Activated T-cell treated with anti-CD3 and anti-CD28 coated beads for 48 hours (primary cell): ENCODE measurements around the gene ADCY1.
"Not testable (repeated sequence)": the region's sequence is repeated elsewhere in the genome, so short reads cannot be mapped to it uniquely, and the experiment has no call there.

ENCODE experiments used
- DNase-seq: peaks from one replicate; pipeline ENCODE4 v3.0.0-alpha.2; 2020; ENCODE audit warnings: low read depth

ADCY1 gene

DNA sequence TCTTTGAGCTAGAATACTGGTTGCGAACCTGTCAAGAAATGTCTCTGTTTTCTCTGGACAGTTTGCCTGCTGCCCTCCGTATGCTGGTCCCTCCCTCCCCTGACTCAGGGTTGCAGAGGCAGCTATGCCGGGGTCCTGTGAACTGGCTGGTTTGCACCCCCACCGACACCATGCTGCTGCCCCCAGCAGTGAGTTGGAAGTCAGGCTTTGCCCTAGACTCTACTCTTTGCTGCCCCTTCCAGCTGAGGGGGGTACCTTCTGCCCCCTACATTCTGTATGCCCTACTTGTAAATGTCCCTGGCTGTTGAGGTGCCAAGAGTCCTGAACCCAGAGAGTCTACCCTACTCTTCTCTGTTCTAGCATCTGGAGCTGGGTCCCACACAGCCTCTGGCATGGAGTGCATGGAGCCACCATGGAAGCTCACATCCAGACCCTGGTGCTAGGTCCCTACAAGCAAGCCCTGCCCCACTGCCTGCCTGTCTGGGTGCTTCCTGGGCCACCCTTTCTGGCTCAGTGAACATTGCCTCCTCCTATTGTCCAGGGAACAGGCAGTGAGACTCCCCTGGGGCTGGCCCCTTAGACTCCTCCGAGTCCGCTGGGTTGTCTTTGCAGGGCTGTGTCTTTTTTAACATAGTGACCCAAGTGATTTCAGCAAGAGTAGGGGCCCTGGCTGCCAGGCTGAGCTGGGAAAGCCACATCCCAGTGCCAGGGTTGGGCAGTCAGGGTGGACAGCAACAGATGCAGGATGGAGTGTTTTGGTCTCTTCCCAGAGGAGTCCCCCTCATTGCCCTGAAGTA, 138.9 kb downstream of the ADCY1 start:
- no peak for DNase-seq

DNA sequence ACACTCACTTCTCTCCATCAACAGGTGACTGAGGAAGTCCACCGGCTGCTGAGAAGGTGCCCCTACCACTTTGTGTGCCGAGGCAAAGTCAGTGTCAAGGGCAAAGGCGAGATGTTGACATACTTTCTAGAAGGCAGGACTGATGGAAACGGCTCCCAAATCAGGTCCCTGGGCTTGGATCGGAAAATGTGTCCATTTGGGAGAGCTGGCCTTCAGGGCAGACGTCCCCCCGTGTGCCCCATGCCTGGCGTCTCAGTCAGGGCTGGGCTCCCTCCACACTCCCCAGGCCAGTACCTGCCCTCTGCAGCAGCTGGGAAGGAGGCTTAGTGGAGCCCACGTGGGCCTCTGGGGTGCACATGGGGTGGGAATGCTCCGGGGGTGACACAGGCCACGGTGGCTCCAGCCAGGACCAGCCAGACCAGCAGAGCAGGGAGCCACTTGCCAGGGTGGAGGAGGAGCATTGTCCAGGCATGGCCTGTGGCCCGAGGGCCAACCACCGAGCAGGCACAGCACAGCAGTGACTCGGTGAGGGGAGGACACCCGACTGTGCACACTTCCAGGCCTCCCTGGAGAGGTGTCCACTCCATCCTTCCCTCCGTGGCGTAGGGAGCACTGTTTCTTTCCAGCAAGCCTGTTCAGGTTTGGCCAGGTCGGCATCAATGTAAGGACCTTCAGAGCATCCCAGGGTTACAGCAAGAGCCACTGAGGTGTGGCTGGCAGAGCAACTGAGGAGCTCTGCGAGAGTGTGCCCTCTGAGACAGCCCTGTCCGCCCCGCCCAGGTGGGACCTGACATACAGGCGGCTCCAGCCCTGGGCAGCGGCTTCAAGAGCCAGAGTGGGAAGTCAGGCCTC, 139.7 kb downstream of the ADCY1 start:
- DNase-seq, result no peak

GRCh38 chr7:45714521-45714820, 140.3 kb downstream of the ADCY1 start:
- DNase-seq, result no peak

DNA sequence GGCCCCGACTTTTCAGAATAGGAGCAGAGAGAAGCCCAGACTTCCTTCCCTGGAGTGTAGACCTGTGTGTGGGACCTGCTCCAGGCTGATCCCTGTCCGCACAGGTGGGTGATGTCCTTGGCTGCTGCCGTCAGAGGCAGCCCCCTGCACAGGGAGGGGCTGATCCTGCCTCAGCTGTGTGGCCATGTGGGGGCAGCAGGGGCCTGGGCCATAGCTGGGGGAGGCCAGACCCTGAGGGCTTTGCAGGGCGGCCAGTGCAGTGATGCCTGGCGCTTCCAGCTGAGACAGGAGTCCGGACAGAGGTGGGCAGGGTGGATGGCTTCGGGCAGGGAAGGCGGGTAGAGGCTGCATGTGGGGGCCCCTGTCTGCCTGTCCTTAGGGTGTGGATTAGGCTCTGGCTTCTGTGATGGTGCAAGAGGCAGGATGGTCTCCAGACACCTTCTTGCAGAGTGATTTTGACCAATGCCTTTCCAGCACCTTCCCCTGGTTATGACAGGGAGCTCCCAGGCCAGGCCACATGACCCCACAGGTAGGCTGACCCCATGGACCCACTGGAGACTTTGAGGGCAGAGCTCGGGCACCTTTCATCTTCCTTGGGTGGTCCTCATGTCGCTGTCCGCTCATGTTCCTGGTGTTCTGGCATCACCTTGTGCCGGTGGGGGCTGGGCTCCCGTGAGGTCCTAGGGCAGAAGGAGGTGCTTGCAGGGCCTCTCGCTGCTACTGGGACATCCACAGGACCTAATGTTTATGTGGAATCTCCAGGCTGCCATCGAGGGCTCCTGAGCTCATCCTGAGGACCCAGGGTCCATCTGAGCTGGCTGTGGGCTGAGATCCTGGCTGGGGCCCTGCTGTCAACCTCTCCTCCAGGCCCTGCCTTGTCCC, 141.5 kb downstream of the ADCY1 start:
- no peak for DNase-seq

- DNase-seq, result no peak
Measured at GRCh38 chr7:45716380-45717203, 142.4 kb downstream of the ADCY1 start.

- no peak for DNase-seq
Measured at GRCh38 chr7:45717537-45718235, 143.5 kb downstream of the ADCY1 start.

GRCh38 chr7:45718464-45719330, 144.5 kb downstream of the ADCY1 start:
- DNase-seq, result no peak

DNA sequence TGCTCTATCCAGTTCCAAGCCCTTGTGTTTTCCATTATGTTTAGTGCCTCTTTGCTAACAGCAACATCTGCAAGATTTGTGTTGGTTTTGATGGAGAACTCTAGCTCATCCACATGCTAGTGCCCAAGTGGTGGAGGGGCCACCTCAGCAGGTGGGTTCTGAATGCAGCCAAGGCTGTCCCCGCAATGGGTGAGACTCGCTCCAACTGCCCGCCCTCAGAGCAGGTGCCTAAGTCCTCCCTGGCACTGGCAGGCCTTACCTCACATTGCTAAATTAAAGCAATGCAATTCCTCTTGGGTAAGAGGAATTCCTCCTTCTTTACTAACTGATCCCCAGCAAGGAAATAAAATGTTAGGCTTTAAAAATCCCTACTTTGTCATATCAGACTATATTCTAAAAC, 146.8 kb downstream of the ADCY1 start:
- no peak for DNase-seq

DNA sequence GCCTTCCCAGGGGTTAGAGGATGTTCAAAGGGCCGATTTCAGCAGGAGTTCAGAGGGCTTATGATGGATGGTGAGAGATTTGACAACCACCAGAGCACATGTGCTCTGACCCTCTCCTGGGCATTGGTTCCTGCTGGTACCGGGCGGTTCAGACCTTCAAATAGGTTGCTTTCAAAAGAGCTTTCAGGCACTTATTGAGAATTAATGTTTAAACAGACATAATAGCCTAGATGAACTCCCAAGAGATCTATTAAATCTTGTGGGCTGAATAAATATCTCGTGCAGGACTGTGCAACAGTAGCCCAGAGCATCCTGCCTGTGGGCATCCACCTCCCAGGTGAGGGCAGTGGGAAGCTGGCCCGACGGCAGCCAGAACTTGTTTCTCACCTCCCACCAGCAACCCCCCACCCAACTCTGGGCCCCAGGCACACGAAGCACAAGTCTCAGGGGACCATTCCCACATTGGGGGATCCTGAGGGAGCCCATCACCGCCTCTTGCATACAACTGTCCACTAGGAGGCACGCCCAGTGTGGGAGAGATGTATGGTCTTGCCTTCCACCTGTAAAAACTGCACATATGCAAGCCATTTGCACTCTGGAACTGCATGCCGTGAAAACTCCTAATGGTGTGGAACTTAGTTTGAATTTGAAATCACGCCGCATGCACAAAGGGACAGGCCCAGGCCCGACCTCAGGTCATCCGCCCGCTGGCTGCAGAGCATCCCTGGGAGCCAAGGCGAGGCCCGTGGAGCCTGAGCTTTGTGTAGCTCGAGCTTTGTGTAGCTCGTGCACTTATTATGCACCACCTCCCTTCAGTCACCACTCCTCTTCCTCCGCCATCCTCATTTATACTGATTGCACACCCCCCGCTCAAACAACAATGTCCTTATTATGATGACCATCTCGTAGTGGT, 147.8 kb downstream of the ADCY1 start:
- DNase-seq, result no peak

GRCh38 chr7:45725231-45725630, 151.1 kb downstream of the ADCY1 start:
- not testable (repeated sequence) for DNase-seq

GRCh38 chr7:45726883-45727282, 152.7 kb downstream of the ADCY1 start:
- no peak for DNase-seq

DNA sequence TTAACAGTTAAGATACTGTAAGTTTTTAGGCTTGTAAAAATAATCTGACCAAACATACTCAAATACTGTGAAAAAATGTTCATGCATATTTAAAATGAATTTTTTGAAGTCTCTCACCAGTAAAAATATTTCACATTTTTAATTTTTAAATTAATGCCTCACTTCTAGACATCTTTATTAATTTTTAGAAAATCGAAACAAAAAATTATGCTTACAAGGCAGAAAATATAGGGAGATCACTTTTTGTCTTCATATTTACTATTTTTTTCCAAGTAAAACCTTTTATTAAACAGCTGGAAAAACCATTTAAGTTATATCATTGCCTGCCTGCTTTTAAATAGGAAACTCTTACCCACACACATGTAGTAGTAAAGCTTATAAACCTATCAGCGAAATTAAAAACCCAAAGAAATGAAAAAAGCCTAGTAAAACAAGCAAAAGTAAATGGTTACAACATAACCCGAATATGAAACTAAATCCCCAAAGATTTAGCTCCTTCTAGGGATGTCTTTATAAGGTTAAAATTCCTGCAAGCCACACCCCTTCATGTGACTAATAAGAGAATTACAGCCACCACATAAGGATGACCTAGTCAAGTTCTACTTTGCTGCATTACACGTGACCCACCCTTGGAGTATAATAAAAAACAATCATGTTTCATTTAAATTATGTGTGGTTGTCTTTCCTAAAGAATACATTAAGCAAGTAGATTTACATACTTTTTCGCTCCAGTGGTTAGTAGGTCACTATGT, 157.7 kb downstream of the ADCY1 start:
- not testable (repeated sequence) for DNase-seq

- DNase-seq, result not testable (repeated sequence)
Measured at GRCh38 chr7:45738920-45739319, 164.8 kb downstream of the ADCY1 start.

GRCh38 chr7:45740573-45740972, 166.4 kb downstream of the ADCY1 start:
- not testable (repeated sequence) for DNase-seq

DNA sequence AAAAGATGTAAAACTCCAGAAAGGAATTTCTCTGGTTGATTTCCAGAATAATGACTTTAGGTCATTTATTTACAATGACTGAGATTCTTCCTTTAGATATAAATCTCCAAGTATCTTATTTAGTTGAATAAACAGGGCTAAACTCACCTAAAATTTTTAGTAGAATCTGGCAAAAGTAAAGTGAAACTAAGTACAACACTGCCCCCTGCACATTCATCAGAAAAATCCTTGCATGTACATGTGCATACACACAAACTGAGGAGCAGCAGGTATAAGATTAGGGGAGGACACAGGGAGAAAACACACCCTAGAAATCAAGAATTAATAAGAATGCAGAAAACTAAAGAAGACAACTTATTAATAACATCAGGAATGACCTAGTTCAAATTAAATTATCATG, 174.8 kb downstream of the ADCY1 start:
- not testable (repeated sequence) for DNase-seq

DNA sequence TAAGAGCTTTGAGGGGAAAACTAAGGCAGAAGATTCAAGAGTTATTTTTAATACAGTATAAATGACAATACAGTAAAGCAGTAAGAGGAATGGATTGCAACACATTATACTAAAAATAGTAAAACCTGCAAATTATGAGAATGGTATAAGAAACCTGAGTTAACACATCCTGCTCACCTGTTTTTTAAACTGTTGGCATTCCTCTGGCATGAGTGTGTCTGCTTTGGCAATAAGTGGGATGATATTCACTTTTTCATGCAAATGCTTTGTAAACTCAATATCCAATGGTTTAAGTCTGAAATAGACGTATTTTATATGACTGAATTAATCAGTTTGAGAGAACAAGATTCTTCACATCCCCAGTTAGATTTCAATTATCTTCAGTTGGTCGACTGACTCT, 177.2 kb downstream of the ADCY1 start:
- not testable (repeated sequence) for DNase-seq

GRCh38 chr7:45756333-45756732, 182.2 kb downstream of the ADCY1 start:
- not testable (repeated sequence) for DNase-seq

DNA sequence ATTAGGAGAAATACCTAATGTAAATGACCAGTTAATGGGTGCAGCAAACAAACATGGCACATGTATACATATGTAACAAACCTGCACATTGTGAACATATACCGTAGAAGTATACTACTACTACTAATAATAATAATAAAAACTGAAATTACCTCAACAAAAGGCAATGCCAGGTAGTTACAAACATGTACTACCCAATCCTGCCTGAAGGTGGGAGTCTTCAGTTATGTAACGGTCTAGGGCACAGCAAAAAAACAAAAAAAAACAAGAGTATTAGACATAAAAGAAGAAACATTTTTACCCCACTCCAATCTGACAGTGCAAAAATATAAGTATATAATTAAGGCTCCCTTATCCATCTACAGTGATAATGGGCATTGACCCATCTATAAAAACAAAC, 182.6 kb downstream of the ADCY1 start:
- not testable (repeated sequence) for DNase-seq
